ENCODE data around the gene ARHGEF3. TPM values are rescaled to one million over a fixed set of nuclear protein-coding genes. Genes with fewer than 3 reads are reported as not detected.

Gene ARHGEF3
- total and polyA plus RNA-seq, 2 donors (not counting 3 experiments of a cell fraction or from before 2014, with no cell fraction given): 6.7 to 16.3 TPM

GRCh38 chr3:56831572-56831971, 29.8 kb upstream of the ARHGEF3 start:
- TF ChIP-seq EZH2 (IDR thresholded peaks at IDR 0.05; ENCODE audit: borderline replicate concordance, low read depth, low read length, severe bottlenecking) (no peak), CTCF (IDR thresholded peaks at IDR 0.05; ENCODE audit: extremely low read depth in 1 of 2, insufficient read depth in 1 of 2, low read depth in 1 of 2, low read length in 2 of 2) (no peak), FOS (IDR thresholded peaks at IDR 0.05; ENCODE audit: borderline replicate concordance, insufficient read depth, low read length) (no peak), POLR2A (IDR thresholded peaks at IDR 0.05; ENCODE audit: low read depth, low read length) (no peak), MYC (IDR thresholded peaks at IDR 0.05; ENCODE audit: low read depth, low read length) (no peak), POLR2AphosphoS5 (IDR thresholded peaks at IDR 0.05; ENCODE audit: insufficient read depth, low read depth, low read length) (no peak)
- TF ChIP-seq, protein P1, sequence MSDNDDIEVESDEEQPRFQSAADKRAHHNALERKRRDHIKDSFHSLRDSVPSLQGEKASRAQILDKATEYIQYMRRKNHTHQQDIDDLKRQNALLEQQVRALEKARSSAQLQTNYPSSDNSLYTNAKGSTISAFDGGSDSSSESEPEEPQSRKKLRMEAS (IDR thresholded peaks at IDR 0.05; ENCODE audit: insufficient read depth, insufficient read length): no peak
- H3K4me1 ChIP-seq (ENCODE audit: control insufficient read depth, extremely low read depth, insufficient read depth, low read length): peaks cover 12% of the 10 kb centered on the region
- no peaks in the 10 kb centered on the region for H3K79me2 ChIP-seq (ENCODE audit: control insufficient read depth, insufficient read depth, low read length)
- ChIA-PET POLR2A (no interaction called here), CTCF (no interaction called here)
- H3K27me3 ChIP-seq (ENCODE audit: control insufficient read depth in 2 of 2, insufficient read depth in 2 of 2, low read length in 2 of 2): no peaks in the 10 kb centered on the region
- no peak overlapping the region for H2AFZ ChIP-seq (ENCODE audit: low read depth, low read length)
- no peak overlapping the region for H3K4me3 ChIP-seq (replicated peaks in 1 of 3; ENCODE audit: insufficient read depth in 1 of 3, low read depth in 1 of 3, low read length in 3 of 3)
- H3K4me2 ChIP-seq (ENCODE audit: insufficient read depth, low read length): no peak overlapping the region
- BruUV-seq (replicated peaks): no TSS peak
- no peaks in the 10 kb centered on the region for H4K20me1 ChIP-seq (replicated peaks; ENCODE audit: control insufficient read depth, extremely low read depth, insufficient read depth, low read length)
- DNase-seq (ENCODE audit: low read depth, low spot score): no peak
- no peak for FAIRE-seq
- no peak overlapping the region for H3K27ac ChIP-seq (ENCODE audit: insufficient read depth, low read depth, low read length)
- intact Hi-C loops (cut with micrococcal nuclease): no loop called here
- no peak overlapping the region for H3K9ac ChIP-seq (replicated peaks; ENCODE audit: extremely low read depth, insufficient read depth, low read length)
- dilution Hi-C loops (cut with MboI; ENCODE audit: extremely low pct_ligation_motif_present, low sequenced_read_pairs): no loop called here
- H3K36me3 ChIP-seq (ENCODE audit: control insufficient read depth in 2 of 2, extremely low read depth in 1 of 2, insufficient read depth in 2 of 2, low read length in 2 of 2): no peaks in the 10 kb centered on the region
- H3K9me1 ChIP-seq (replicated peaks; ENCODE audit: control insufficient read depth, extremely low read depth, insufficient read depth, low read length): no peaks in the 10 kb centered on the region
- no peaks in the 10 kb centered on the region for H3K9me3 ChIP-seq (replicated peaks; ENCODE audit: control insufficient read depth, insufficient read depth, low read length)

All from endothelial cell of umbilical vein (primary cell).